Endodermal cell (in vitro differentiated cells): ENCODE results near the gene NBAS. TPM values are rescaled to one million over a fixed set of nuclear protein-coding genes. Genes with fewer than 3 reads are reported as not detected.
A peak's percentile ranks its signal among the peaks of the same experiment; 100 is the strongest.

ENCODE experiments used
- DNase-seq: peaks from one replicate; pipeline ENCODE4 v3.0.0-alpha.2; 2017
- H3K27ac ChIP-seq: 2 replicates; pipeline ENCODE4 v1.5.1; 2013; ENCODE audit warnings: mild to moderate bottlenecking, low read depth, low read length, moderate library complexity
- H3K27me3 ChIP-seq: 2 replicates; pipeline ENCODE4 v1.6.1; 2013; ENCODE audit warnings: mild to moderate bottlenecking, low read length, moderate library complexity; ENCODE audit not compliant: insufficient read depth, control insufficient read depth, poor library complexity, severe bottlenecking
- H3K36me3 ChIP-seq: 2 replicates; pipeline ENCODE4 v1.7.0; 2013; ENCODE audit warnings: mild to moderate bottlenecking, low read length, moderate library complexity; ENCODE audit not compliant: control insufficient read depth, insufficient read depth
- H3K4me1 ChIP-seq: one replicate; pipeline ENCODE4 v1.7.0; 2013; ENCODE audit warnings: low read length; ENCODE audit not compliant: control insufficient read depth, insufficient read depth
- H3K4me3 ChIP-seq: 2 replicates; pipeline ENCODE4 v1.5.1; 2013; ENCODE audit warnings: mild to moderate bottlenecking, low read length, moderate library complexity
- H3K9ac ChIP-seq: 2 replicates; pipeline ENCODE4 v1.6.1; 2013; ENCODE audit warnings: mild to moderate bottlenecking, low read length, moderate library complexity; ENCODE audit not compliant: poor library complexity, severe bottlenecking; ENCODE audit errors: extremely low read depth
- H3K9me3 ChIP-seq: 2 replicates; pipeline ENCODE4 v1.6.1; 2013; ENCODE audit warnings: mild to moderate bottlenecking, low read length, moderate library complexity; ENCODE audit not compliant: control insufficient read depth
- H3K27ac Mint-ChIP-seq: 2 replicates; pipeline ENCODE4 v1.8.0; 2020; ENCODE audit warnings: mixed read lengths
- H3K27me3 Mint-ChIP-seq: 2 replicates; pipeline ENCODE4 v1.8.0; 2021; ENCODE audit warnings: mild to moderate bottlenecking, mixed read lengths; ENCODE audit not compliant: insufficient read depth
- H3K36me3 Mint-ChIP-seq: 2 replicates; pipeline ENCODE4 v1.8.0; 2020; ENCODE audit warnings: low read depth, mixed read lengths
- H3K4me1 Mint-ChIP-seq: 2 replicates; pipeline ENCODE4 v1.8.0; 2020; ENCODE audit warnings: mixed read lengths
- H3K4me3 Mint-ChIP-seq: 2 replicates; pipeline ENCODE4 v1.8.0; 2020; ENCODE audit warnings: mild to moderate bottlenecking, moderate library complexity, mixed read lengths
- H3K9me3 Mint-ChIP-seq: 2 replicates; pipeline ENCODE4 v1.8.0; 2020; ENCODE audit warnings: mild to moderate bottlenecking, mixed read lengths
- CTCF ChIP-seq: fragments of 200-600 bp; sonication (generic); conservative IDR thresholded peaks from 2 replicates; pipeline ENCODE4 v1.5.0; 2021; ENCODE audit warnings: antibody characterized with exemption, mild to moderate bottlenecking
- WGBS, 2 experiments: methylation state at CpG; one replicate each; pipeline versions ENCODE4 v1.1.5 to v1.1.7; 2013; ENCODE audit warnings: missing lambda C conversion rate in 2 of 2, mixed read lengths in 1 of 2; ENCODE audit not compliant: insufficient coverage in 1 of 2, insufficient read length in 1 of 2; 5-methylcytosine and 5-hydroxymethylcytosine counted together
- total RNA-seq, 2 donors: library from RNA; stranded (reverse); fragmentation: NEBNext Ultra II Directional in 1 of 2; extraction: Animal tissue kit (Norgen Biotek cat#: 25700) in 1 of 2; gene quantifications; 2 replicates in 1 of 2; 3 replicates in 1 of 2; pipeline ENCODE4 v1.2.1, GENCODE V29; 2021

NBAS gene
- total RNA-seq, 2 donors from 2014 or later: 47.4 to 54.7 TPM

GRCh38 chr2:15191789-15192188 lies 369.3 kb downstream of the NBAS start:
- Mint-ChIP-seq H3K9me3 (no peaks in the 10 kb centered on the region), H3K4me1 (peaks cover 5% of the 10 kb centered on the region), H3K27ac (no peak overlapping the region), H3K36me3 (peaks cover under 1% of the 10 kb centered on the region), H3K4me3 (no peak overlapping the region), H3K27me3 (no peaks in the 10 kb centered on the region)
- 95 to 100% methylated on average over 2 to 4 of the region's 4 CpGs for WGBS, 2 experiments
- no peak for TF ChIP-seq CTCF
- Histone ChIP-seq H3K9me3 (no peaks in the 10 kb centered on the region), H3K36me3 (peaks cover 3% of the 10 kb centered on the region), H3K4me3 (no peak overlapping the region), H3K4me1 (peaks cover 3% of the 10 kb centered on the region), H3K27ac (no peak overlapping the region), H3K9ac (no peak overlapping the region), H3K27me3 (no peaks in the 10 kb centered on the region)
- no peak for DNase-seq

- Mint-ChIP-seq H3K4me3 (no peak overlapping the region), H3K9me3 (no peaks in the 10 kb centered on the region), H3K27me3 (no peaks in the 10 kb centered on the region), H3K27ac (no peak overlapping the region), H3K36me3 (peaks cover 2% of the 10 kb centered on the region), H3K4me1 (peaks cover 22% of the 10 kb centered on the region)
- Histone ChIP-seq H3K4me3 (no peak overlapping the region), H3K4me1 (peaks cover 13% of the 10 kb centered on the region), H3K27ac (no peak overlapping the region), H3K36me3 (peaks cover 3% of the 10 kb centered on the region), H3K9ac (no peak overlapping the region), H3K27me3 (no peaks in the 10 kb centered on the region), H3K9me3 (no peaks in the 10 kb centered on the region)
- 14 to 67% methylated on average over 1 to 2 of the region's 2 CpGs for WGBS, 2 experiments
- peak; percentile 72 for DNase-seq
- peak; percentile 66 for TF ChIP-seq CTCF
These were observed 371.9 kb downstream of the NBAS start for GRCh38 chr2:15189216-15189615.

GRCh38 chr2:15187702-15188101 lies 373.4 kb downstream of the NBAS start:
- no peak for DNase-seq
- no peaks in the 10 kb centered on the region for H3K9me3 ChIP-seq
- H3K27me3 ChIP-seq: no peaks in the 10 kb centered on the region
- no peak for TF ChIP-seq CTCF
- H3K4me1 ChIP-seq: peaks cover 14% of the 10 kb centered on the region
- Mint-ChIP-seq H3K27ac (no peak overlapping the region), H3K27me3 (no peaks in the 10 kb centered on the region), H3K9me3 (no peaks in the 10 kb centered on the region), H3K4me3 (no peak overlapping the region), H3K36me3 (peaks cover 4% of the 10 kb centered on the region), H3K4me1 (peaks cover 33% of the 10 kb centered on the region)
- H3K36me3 ChIP-seq: peaks cover 3% of the 10 kb centered on the region
- 97% methylated on average over 2 of the region's 2 CpGs; no CpG with 5 or more reads in 1 of the 2 experiments for WGBS, 2 experiments
- H3K9ac ChIP-seq: no peak overlapping the region
- H3K4me3 ChIP-seq: no peak overlapping the region
- H3K27ac ChIP-seq: no peak overlapping the region
